NCI-H1436 (cell line): ENCODE data around the gene TRIM39.

Experiments
- DNase-seq: peaks from one replicate; lab custom pipeline; 2025; lab: John Stamatoyannopoulos, UW

The TRIM39 gene

DNA sequence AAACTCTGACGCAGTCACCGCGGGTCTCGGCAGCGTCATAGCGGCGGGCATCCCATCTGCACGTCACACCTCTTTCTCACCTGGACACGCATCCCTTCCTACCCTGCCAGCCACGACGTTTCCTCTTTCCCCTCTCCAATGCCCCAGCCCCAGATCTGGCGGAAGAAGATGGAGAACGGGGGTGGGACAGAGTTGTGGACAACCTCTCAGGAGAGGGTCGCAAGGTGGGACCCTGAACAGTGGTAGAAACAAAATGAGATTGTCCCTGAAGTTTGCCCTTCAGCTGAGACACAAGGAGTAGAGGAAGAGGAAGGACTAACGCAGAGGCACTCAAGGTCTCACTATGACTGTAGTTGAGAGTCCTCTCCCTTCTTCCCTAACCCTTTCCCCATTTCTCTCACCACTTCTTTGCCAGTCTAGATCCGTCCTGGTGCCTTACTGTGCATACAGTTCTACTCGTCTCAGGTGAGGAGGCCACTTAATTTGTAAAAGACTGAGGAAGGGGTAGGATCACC is 562 bp downstream of the TRIM39 start:
- no peak for DNase-seq

DNA sequence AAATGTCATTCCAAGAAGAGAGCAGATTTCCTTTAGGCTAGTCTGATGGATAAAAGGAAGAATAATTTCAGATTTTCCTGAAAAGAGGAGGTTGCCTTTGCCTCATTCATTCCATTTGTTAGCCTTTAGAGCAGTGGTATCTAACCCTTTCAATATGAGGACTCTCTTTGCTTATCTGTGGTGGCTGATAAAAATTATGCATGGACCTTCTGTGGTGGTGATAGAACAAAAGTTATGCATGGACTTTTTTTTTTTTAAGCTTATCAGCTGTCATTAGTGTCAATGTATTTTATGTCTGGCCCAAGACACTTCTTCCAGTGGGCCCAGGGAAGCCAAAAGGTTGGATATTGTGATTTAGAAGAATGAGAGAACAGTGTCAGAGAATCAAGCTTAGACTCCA is 1.7 kb downstream of the TRIM39 start:
- DNase-seq, result no peak

- DNase-seq, result no peak
These were observed 2.6 kb downstream of the TRIM39 start for GRCh38 chr6:30329331-30329730.

DNA sequence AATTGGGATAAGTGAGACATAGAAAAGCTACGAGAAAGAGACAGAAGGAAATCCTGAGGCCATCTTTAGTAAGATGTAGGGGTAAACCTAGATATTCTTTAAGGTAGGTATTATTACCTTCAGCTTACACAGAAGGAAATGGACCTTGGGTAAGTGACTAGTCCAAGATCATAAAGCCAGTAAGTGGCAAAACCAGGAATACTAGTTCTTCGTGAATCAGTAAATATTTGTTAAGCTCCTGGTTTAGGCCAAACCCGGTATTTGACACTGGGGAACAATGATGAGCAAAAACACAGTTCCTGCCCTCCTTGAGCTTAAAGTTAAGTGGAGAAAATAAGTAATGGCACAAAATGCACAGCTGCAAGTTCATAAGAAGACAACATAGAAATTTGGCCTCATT is 5.3 kb downstream of the TRIM39 start:
- no peak for DNase-seq

DNA sequence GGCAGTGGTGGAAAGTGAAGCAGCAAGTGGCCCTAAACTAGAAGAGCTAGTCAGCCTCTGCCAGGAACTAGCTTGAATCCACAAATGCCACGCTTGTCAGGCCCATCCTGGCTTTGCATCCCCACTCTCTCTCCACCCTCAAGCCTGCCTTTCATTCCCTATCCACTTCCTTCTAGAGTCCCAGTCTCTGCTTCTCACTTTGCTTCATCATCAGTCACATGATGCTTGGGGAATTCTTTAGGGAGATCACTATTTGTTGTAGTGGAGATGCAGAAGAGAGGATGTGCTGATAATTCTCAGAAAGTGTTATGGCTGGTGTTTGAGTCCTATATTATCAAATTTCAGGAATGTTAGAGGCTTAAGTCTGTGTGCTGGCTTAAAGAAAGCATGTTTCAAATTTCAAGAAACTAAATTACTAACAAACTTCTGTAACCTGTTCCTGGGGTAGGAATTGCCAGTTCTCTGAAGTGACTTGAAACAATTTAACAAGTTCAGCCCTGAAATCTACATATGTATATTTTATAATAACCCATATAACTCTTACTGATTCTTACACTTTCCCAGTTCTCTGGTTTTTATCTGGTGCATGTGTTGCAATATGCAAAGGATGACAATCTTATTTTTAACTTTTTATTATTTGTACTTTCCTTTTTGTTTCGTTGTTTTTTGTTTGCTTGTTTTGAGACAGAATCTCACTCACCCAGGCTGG is 7.5 kb downstream of the TRIM39 start:
- no peak for DNase-seq

DNA sequence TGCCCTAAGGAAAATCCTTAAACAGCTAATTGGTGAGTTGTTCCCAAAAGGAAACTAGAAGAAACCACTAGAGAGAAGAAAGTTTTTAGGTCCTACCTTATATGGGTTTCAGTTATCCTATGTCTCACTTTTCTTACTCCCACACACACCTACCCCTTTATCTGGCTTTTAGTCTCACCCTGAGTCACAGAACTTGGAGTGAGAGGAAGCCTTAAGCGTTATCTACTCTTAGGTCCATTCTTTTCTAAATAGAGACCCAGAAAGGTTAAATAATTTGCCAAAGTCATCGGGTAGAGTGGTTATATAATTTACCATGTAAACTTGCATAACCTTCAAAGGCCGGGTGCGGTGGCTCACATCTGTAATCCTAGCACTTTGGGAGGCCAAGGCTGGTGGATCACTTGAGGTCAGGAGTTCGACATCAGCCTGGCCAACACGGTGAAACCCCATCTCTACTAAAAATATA is 13.9 kb downstream of the TRIM39 start:
- DNase-seq, result no peak

GRCh38 chr6:30341218-30341617 is 14.5 kb downstream of the TRIM39 start:
- DNase-seq, result no peak

DNA sequence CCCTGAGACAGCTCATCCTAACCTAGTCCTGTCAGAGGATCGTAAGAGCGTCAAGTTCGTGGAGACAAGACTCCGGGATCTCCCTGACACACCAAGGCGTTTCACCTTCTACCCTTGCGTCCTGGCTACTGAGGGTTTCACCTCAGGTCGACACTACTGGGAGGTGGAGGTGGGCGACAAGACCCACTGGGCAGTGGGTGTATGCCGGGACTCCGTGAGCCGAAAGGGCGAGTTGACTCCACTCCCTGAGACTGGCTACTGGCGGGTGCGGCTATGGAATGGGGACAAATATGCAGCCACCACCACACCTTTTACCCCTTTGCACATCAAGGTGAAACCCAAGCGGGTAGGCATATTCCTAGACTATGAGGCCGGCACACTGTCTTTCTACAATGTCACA is 15.0 kb downstream of the TRIM39 start:
- no peak for DNase-seq

DNA sequence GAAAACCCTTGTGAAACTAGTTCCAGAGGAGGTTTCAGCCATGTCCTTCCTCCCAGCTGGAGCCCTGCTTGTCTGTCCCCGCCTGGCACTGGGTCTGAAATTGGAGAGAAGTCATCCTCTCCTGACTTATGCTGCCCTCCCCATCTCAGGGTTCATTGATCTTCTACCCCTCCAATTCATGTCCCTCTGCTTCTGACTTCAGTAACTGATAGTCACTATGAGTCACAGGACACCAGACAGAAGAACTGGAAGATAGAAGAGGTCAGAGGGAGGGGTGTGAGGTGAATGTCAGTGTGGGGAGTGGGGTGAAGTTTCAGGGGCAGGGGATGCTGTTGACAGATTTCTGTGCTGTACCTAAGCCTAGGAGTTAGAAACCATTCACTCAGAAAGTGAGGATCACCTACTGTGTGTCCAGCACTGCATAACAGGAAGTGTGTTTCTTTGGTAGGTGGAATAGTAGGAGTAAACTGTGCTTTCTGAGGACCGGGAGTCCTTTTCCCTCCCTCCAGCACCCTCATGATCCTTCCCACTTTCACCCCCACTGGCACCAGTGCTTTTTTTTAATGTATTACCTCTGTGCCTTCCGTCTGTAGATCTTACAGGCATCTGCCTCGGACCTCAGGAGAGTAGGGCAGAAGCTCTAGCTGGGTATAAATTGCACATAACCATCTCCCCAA is 17.6 kb downstream of the TRIM39 start:
- no peak for DNase-seq

GRCh38 chr6:30344868-30345671 is 18.3 kb downstream of the TRIM39 start, which contains the start of gene RPP21:
Gene RPP21, plus strand, starts transcription at chr6:30345156. Its CDS starts 16 bp downstream, at chr6:30345172.
- DNase-seq, result peak; percentile 85

DNA sequence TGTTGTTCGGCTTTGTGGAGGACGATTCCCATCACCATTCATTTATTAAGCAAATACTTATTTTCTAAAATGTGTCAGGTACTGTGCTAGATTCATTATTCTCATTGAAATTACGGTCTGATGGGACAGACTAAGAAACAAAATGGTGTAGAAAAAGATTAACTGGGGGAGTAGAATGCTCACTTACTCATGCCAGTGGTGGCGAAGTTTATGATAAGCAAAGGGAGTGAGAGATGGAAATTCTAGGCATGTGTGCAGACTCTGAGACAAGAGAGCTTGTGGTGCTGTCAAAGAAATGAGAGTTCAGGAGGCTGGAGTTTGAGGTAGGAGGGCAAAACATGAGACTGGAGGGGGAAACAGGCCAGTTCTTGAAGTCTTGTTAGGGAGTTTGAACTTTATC is 19.1 kb downstream of the TRIM39 start:
- DNase-seq, result no peak

- DNase-seq, result no peak
These were observed 22.2 kb downstream of the TRIM39 start for GRCh38 chr6:30348957-30349356.

GRCh38 chr6:30349421-30350177 is 22.9 kb downstream of the TRIM39 start:
- no peak for DNase-seq

- DNase-seq, result no peak
These were observed 23.8 kb downstream of the TRIM39 start for GRCh38 chr6:30350524-30350923.

- DNase-seq, result no peak
These were observed 25.8 kb downstream of the TRIM39 start for GRCh38 chr6:30352550-30352949.

DNA sequence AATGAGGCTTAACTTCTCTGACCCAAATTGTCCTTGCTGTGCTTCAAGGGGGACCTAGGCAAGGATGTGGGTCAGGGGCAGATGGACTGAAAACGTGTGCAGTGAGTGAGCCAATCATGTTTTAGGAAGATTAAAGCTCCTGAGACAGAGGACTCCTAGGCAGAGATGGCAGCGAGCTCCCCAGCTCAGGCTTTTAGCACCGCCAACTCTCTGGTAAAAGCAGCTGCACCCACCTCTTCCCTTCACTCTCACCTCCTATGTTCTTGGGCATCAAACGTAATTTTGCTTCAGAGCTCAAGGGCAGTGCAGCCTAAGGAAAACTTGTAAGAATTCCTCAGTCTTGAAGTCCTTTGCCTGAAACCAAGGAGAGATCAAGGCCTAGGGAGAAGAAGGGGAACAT is 28.6 kb downstream of the TRIM39 start:
- DNase-seq, result no peak

DNA sequence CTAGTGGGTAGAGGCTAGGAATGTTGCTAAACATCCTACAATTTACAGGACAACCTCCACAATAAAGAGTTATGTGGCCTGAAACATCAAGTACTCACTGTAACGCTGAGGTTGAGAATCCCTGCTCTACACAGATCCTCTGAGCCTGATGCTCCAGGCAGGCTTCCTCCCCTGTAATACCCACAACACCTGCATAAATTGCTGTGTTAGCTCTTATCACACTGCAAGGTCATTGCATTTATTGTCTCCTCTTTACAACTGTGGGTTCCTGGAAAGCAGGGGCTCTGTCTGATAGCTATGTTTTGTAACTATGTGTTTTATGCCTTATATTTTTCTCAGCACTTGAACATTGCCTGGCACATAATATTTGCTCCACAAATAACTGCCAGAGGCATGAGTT is 29.8 kb downstream of the TRIM39 start:
- DNase-seq, result no peak

DNA sequence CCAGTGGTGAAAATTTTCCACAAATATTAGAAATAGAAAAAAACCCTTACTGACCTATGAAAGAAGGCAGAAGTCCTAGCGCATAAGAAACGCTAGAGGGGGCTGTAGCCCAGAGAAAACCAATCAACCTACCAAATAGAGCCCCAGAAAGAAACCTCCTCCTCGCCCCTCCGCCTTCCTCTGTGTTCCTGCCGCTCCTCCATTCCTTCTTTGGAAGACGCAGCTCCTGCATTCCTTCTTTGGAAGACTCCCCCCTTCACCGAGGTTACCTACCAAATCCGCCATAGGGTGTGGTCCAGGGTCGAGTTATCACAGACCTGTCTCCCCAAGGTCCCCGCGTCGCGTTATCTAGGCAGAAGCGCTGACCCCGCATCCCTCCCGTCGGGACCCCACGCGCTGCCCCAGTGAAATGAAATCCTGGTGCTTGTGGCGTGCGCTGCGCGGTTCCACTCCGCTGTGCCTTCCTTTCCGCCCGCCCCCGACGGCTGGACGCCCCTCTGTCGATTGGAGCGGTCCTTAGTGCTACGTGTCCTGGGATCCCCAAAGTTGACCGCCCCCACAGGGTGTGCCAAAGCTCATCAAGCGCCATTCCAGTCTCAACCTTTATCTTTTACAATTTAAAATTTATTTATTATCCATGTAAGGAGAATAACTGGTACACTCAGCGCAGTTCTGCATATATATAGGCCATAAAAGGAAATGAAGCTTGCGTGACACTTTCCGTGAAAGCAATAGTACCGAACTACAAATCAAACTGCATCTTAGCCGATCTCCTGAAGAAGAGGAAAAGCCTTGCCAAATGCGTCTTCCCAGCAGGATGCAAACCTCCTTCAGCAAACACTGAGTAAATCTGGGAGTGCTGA is 31.2 kb downstream of the TRIM39 start:
- DNase-seq, result peak; percentile 27

- DNase-seq, result no peak
These were observed 32.5 kb downstream of the TRIM39 start for GRCh38 chr6:30359276-30359675.

- DNase-seq, result no peak
These were observed 33.4 kb downstream of the TRIM39 start for GRCh38 chr6:30360139-30360538.

DNA sequence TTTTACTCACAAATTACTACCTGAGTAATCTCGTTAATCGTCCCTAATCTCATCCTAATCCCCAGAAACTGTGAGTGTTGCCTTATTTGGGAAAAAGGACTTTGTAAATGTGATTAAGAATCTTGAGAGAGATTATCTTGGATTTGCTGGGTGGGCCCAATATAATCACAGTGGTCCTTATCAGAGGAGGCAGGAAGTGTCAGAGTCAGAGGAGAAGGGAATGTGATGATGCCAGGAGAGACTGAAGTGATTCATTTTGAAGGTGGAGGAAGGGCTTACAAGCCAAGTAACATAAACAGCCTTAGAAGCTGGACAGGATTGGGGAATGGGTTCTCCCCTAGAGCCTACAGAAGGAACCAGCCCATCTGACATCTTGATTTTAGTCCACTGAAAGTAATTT is 34.9 kb downstream of the TRIM39 start:
- no peak for DNase-seq
